Karpas-422 (cell line): ENCODE measurements around the gene C1orf21. TPM values are rescaled to one million over a fixed set of nuclear protein-coding genes. Genes with fewer than 3 reads are reported as not detected.

Source experiments
- DNase-seq: peaks from one replicate; pipeline ENCODE4 v3.0.0-alpha.2; 2015
- H2AFZ ChIP-seq: fragments of 200-600 bp; sonication (generic); 2 replicates; pipeline ENCODE4 v1.6.1; 2014; ENCODE audit warnings: antibody characterized with exemption, low read length, mixed read lengths
- H3K27ac ChIP-seq: fragments of 200-600 bp; sonication (generic); 2 replicates; pipeline ENCODE4 v1.5.1; 2014; ENCODE audit warnings: mild to moderate bottlenecking, low read length, moderate library complexity
- H3K27me3 ChIP-seq: fragments of 200-600 bp; sonication (generic); 2 replicates; pipeline ENCODE4 v1.6.1; 2014; ENCODE audit warnings: low read length, mixed read lengths
- H3K36me3 ChIP-seq: fragments of 200-600 bp; sonication (generic); 2 replicates; pipeline ENCODE4 v1.6.1; 2014; ENCODE audit warnings: low read length, mixed read lengths; ENCODE audit not compliant: insufficient read depth
- H3K4me1 ChIP-seq: fragments of 200-600 bp; sonication (generic); 2 replicates; pipeline ENCODE4 v1.6.1; 2014; ENCODE audit warnings: mild to moderate bottlenecking, low read length, mixed read lengths
- H3K4me2 ChIP-seq: fragments of 200-600 bp; sonication (generic); 2 replicates; pipeline ENCODE4 v1.6.1; 2014; ENCODE audit warnings: low read length, low read depth, mild to moderate bottlenecking; ENCODE audit not compliant: poor library complexity, severe bottlenecking
- H3K4me3 ChIP-seq: fragments of 200-600 bp; sonication (generic); 2 replicates; pipeline ENCODE4 v1.5.1; 2014; ENCODE audit warnings: mild to moderate bottlenecking, antibody characterized with exemption, low read length, mixed read lengths
- H3K79me2 ChIP-seq: fragments of 200-600 bp; sonication (generic); 2 replicates; pipeline ENCODE4 v1.6.1; 2014; ENCODE audit warnings: mild to moderate bottlenecking, low read length, mixed read lengths
- H3K9ac ChIP-seq: fragments of 200-600 bp; sonication (generic); 2 replicates; pipeline ENCODE4 v1.6.0; 2014; ENCODE audit warnings: low read length
- H3K9me2 ChIP-seq: fragments of 200-600 bp; sonication (generic), shearing (Covaris generic); replicated peaks from 2 replicates; pipeline ENCODE4 v1.6.0; 2014; ENCODE audit warnings: mild to moderate bottlenecking, low read length, moderate library complexity; ENCODE audit not compliant: insufficient read depth
- H3K9me3 ChIP-seq: fragments of 300-700, 200-600 bp; sonication (generic); 2 replicates; pipeline ENCODE4 v1.6.1; 2014; ENCODE audit warnings: low read length, mixed read lengths
- H4K20me1 ChIP-seq: fragments of 200-600 bp; sonication (generic); 2 replicates; pipeline ENCODE4 v1.6.1; 2014; ENCODE audit warnings: mild to moderate bottlenecking, antibody characterized with exemption, low read length, low read depth; ENCODE audit not compliant: insufficient read depth
- total RNA-seq: library from RNA; depleted of rRNA; stranded (reverse); fragments of >200 nt; shearing (Covaris generic); gene quantifications from 2 replicates; pipeline ENCODE4 v1.2.3, GENCODE V29; 2014; ENCODE audit warnings: low replicate concordance

Gene C1orf21
- total RNA-seq, 1 experiment from 2014 or later, result not detected

- no peaks in the 10 kb centered on the region for H3K27me3 ChIP-seq
- H3K27ac ChIP-seq, result no peak overlapping the region
Measured at GRCh38 chr1:184388971-184389370, 2.1 kb downstream of the C1orf21 start.

GRCh38 chr1:184389446-184389845, 2.6 kb downstream of the C1orf21 start:
- DNase-seq, result no peak
- Histone ChIP-seq H3K36me3 (no peaks in the 10 kb centered on the region), H3K4me1 (no peaks in the 10 kb centered on the region), H3K4me2 (no peak overlapping the region), H3K4me3 (no peak overlapping the region), H3K27me3 (no peaks in the 10 kb centered on the region), H3K79me2 (no peaks in the 10 kb centered on the region), H2AFZ (no peak overlapping the region), H3K27ac (no peak overlapping the region), H3K9ac (no peak overlapping the region), H3K9me2 (no peaks in the 10 kb centered on the region), H3K9me3 (no peaks in the 10 kb centered on the region), H4K20me1 (no peaks in the 10 kb centered on the region)

More at GRCh38 chr1:184388971-184389370, 2.1 kb downstream of the C1orf21 start:
- Histone ChIP-seq H3K4me2 (no peak overlapping the region), H3K36me3 (no peaks in the 10 kb centered on the region), H3K9ac (no peak overlapping the region), H3K4me3 (no peak overlapping the region), H3K79me2 (no peaks in the 10 kb centered on the region), H3K9me2 (no peaks in the 10 kb centered on the region), H3K9me3 (no peaks in the 10 kb centered on the region), H2AFZ (no peak overlapping the region), H3K4me1 (no peaks in the 10 kb centered on the region), H4K20me1 (no peaks in the 10 kb centered on the region)
- no peak for DNase-seq

GRCh38 chr1:184390889-184391288, 4.1 kb downstream of the C1orf21 start:
- Histone ChIP-seq H3K79me2 (no peaks in the 10 kb centered on the region), H3K36me3 (no peaks in the 10 kb centered on the region), H3K4me3 (no peak overlapping the region), H3K27ac (no peak overlapping the region), H3K9me2 (no peaks in the 10 kb centered on the region), H3K27me3 (no peaks in the 10 kb centered on the region), H2AFZ (no peak overlapping the region), H4K20me1 (no peaks in the 10 kb centered on the region), H3K4me2 (no peak overlapping the region), H3K4me1 (no peaks in the 10 kb centered on the region), H3K9me3 (no peaks in the 10 kb centered on the region), H3K9ac (no peak overlapping the region)
- DNase-seq, result no peak

- Histone ChIP-seq H3K36me3 (no peaks in the 10 kb centered on the region), H3K4me3 (no peak overlapping the region), H3K4me1 (no peaks in the 10 kb centered on the region), H3K27me3 (no peaks in the 10 kb centered on the region), H3K27ac (no peak overlapping the region), H3K4me2 (no peak overlapping the region), H3K79me2 (no peaks in the 10 kb centered on the region), H2AFZ (no peak overlapping the region), H4K20me1 (no peaks in the 10 kb centered on the region), H3K9me3 (no peaks in the 10 kb centered on the region), H3K9ac (no peak overlapping the region), H3K9me2 (no peaks in the 10 kb centered on the region)
- no peak for DNase-seq
Measured at GRCh38 chr1:184392067-184392466, 5.2 kb downstream of the C1orf21 start.

GRCh38 chr1:184392779-184393522, 6.1 kb downstream of the C1orf21 start:
- H3K4me3 ChIP-seq, result no peak overlapping the region
- no peaks in the 10 kb centered on the region for H3K4me1 ChIP-seq
- no peaks in the 10 kb centered on the region for H3K36me3 ChIP-seq
- no peaks in the 10 kb centered on the region for H3K27me3 ChIP-seq
- H3K27ac ChIP-seq, result no peak overlapping the region
- H3K79me2 ChIP-seq, result no peaks in the 10 kb centered on the region
- no peak overlapping the region for H2AFZ ChIP-seq
- H3K9me3 ChIP-seq, result no peaks in the 10 kb centered on the region
- no peaks in the 10 kb centered on the region for H3K9me2 ChIP-seq
- no peak overlapping the region for H3K4me2 ChIP-seq
- no peak overlapping the region for H3K9ac ChIP-seq
- DNase-seq, result no peak
- H4K20me1 ChIP-seq, result no peaks in the 10 kb centered on the region

- Histone ChIP-seq H4K20me1 (no peaks in the 10 kb centered on the region), H3K79me2 (no peaks in the 10 kb centered on the region), H3K4me3 (no peak overlapping the region), H3K27ac (no peak overlapping the region), H2AFZ (no peak overlapping the region), H3K9me2 (no peaks in the 10 kb centered on the region), H3K27me3 (no peaks in the 10 kb centered on the region), H3K4me1 (no peaks in the 10 kb centered on the region), H3K36me3 (no peaks in the 10 kb centered on the region), H3K4me2 (no peak overlapping the region), H3K9me3 (no peaks in the 10 kb centered on the region), H3K9ac (no peak overlapping the region)
- no peak for DNase-seq
Measured at GRCh38 chr1:184393962-184394361, 7.1 kb downstream of the C1orf21 start.

- Histone ChIP-seq H3K36me3 (no peaks in the 10 kb centered on the region), H4K20me1 (no peaks in the 10 kb centered on the region), H3K4me3 (no peak overlapping the region), H3K27ac (no peak overlapping the region), H2AFZ (no peak overlapping the region), H3K4me1 (no peaks in the 10 kb centered on the region), H3K79me2 (no peaks in the 10 kb centered on the region), H3K4me2 (no peak overlapping the region), H3K27me3 (no peaks in the 10 kb centered on the region), H3K9me2 (no peaks in the 10 kb centered on the region), H3K9me3 (no peaks in the 10 kb centered on the region), H3K9ac (no peak overlapping the region)
- no peak for DNase-seq
Measured at GRCh38 chr1:184395370-184395769, 8.5 kb downstream of the C1orf21 start.

GRCh38 chr1:184395937-184396480, 9.2 kb downstream of the C1orf21 start:
- no peaks in the 10 kb centered on the region for H4K20me1 ChIP-seq
- H3K9ac ChIP-seq, result no peak overlapping the region
- no peak overlapping the region for H2AFZ ChIP-seq
- H3K36me3 ChIP-seq, result no peaks in the 10 kb centered on the region
- no peak overlapping the region for H3K27ac ChIP-seq
- H3K4me1 ChIP-seq, result no peaks in the 10 kb centered on the region
- no peak overlapping the region for H3K4me2 ChIP-seq
- H3K4me3 ChIP-seq, result no peak overlapping the region
- no peaks in the 10 kb centered on the region for H3K79me2 ChIP-seq
- no peaks in the 10 kb centered on the region for H3K9me2 ChIP-seq
- H3K27me3 ChIP-seq, result no peaks in the 10 kb centered on the region
- no peaks in the 10 kb centered on the region for H3K9me3 ChIP-seq
- DNase-seq, result no peak
